HEK293T (cell line): Measurements from ENCODE around the gene XRCC5.

Experiments used
- ARNT ChIP-seq: fragments of 450-650 bp; IDR thresholded peaks from 2 replicates; pipeline ENCODE4 v1.6.1; 2017; ENCODE audit warnings: mild to moderate bottlenecking
- BHLHE40 ChIP-seq: fragments of 450-650 bp; IDR thresholded peaks from 2 replicates; pipeline ENCODE4 v1.6.1; 2016; ENCODE audit warnings: mild to moderate bottlenecking, moderate library complexity, borderline replicate concordance
- L3MBTL2 ChIP-seq: fragments of 450-650 bp; conservative IDR thresholded peaks from 2 replicates; pipeline ENCODE4 v1.6.1; 2016; ENCODE audit warnings: mild to moderate bottlenecking
- LEF1 ChIP-seq: fragments of 450-650 bp; IDR thresholded peaks from 2 replicates; pipeline ENCODE4 v1.6.1; 2017; ENCODE audit warnings: mild to moderate bottlenecking, borderline replicate concordance
- SP1 ChIP-seq: fragments of 450-650 bp; IDR thresholded peaks from 2 replicates; pipeline ENCODE4 v1.6.1; 2017
- ZNF384 ChIP-seq: fragments of 450-650 bp; IDR thresholded peaks from 2 replicates; pipeline ENCODE4 v1.6.1; 2016

DNA sequence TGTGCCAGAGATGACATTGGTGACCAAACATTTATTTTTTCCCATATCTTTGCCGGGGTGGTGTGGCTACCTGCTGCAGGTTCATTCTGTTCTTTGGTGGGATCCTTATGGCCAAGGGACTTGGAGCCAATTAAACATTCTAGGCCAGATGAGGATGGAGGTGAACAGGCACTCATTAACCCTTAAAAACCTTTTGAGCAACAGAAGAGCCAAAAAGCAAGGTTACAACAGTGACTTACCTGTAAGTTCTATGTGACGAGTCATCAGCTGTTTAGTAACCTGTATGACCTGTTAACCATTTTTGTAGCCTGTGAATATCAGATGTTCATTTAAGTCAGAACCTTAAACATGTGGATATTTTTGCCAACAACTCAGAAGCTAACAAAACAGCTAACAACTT lies 105.6 kb downstream of the XRCC5 start:
- TF ChIP-seq ARNT (no peak), SP1 (no peak), BHLHE40 (no peak), L3MBTL2 (no peak), LEF1 (no peak), ZNF384 (no peak)
